Endometrial microvascular endothelial cells (primary cell): Measurements from ENCODE around the gene TSPAN3. TPM values are rescaled to one million over a fixed set of nuclear protein-coding genes. Genes with fewer than 3 reads are reported as not detected.

Source experiments
- in situ Hi-C: cut with HindIII; loops from 2 replicates; pipeline ENCODE4 v1.10.0; 2017; ENCODE audit warnings: low sequenced_read_pairs, low pct_unique_long_range_greater_than_20kb; ENCODE audit errors: inconsistent ontology term
- total RNA-seq: library from RNA; depleted of rRNA; stranded (reverse); fragments of >200 nt; gene quantifications from one replicate; pipeline ENCODE4 v1.2.3, GENCODE V29; 2015; ENCODE audit errors: inconsistent ontology term

Gene TSPAN3
- total RNA-seq, 1 donor from 2014 or later = 361 TPM

DNA sequence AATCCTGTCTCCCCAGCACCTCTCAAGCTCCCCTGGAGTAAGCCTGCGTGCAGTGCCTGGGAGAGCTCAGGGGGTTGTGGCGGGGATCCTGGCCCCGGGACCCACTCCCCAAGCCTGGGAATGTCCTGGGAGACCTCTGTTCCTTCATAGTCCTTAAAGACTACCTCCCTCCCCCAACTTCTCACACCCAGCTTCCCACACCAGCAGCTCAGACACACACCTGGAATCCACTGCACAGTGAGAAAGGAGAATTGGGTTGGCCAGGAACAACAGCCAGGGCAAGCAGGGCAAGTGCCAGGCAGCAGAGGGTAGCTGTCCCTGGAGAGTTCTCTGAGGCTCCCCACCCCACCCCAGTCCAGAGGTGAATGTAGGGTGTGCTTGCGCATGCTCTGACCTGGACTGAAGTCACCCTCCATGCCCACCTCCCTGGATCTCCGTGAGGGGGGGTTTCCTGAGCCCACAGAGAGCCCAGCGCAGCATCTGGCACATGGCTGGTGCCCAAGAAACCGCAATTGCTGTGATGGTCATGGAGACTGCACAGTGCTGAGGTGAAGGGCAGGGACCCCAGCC is 53.7 kb downstream of the TSPAN3 start:
- in situ Hi-C loops = no loop called here

DNA sequence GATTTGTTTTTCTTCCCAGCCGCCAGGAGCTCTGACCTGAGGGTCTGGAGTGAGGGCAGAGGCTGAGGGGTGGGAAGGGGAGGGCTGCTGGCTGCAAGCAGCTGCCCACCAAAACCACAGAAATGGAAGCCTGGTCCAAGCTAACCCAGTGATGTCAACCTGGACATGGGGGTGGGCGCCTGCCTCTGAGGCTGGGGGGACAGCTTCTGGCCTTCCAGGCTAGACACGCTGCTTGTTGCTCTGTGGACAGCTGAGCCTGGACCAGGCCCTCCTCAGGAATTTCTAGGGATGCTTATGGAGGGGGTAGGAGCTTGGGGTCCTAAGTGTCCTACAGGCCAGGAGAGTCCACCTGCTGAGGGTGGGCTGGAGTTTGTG is 54.6 kb downstream of the TSPAN3 start:
- in situ Hi-C loops = no loop called here

DNA sequence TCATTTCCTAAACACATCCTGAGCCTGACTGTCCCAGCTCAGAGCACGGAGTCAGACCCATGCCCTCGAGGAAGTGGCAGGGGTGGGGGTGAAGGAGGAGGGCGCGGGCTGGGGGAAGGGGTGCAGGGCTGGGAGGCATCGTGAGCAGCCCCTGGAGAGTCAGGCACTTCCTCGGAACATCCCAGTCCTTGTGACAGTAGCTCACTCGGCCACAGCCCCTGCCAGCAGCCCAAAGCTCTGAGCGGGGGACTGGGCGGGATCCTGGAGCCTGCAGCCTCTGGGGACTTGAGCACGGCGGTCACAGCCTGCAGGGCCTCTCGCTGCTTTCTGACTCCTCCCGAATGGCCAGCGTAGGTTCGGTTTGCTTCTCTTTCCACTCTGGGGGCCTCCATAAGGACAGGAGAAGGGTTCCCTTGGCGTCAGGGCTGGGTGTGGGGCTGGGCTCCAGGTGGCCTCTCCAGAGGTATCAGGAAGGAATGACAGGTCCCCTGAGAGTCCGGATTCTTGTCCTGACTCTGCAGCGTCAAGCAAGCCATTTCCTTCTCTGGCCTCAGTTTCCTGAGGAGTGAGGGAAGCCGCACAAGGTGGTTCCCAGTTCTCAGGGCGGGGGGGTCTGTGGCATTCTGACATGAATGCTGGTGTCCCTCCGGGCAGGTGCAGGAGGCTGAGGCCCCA is 55.1 kb downstream of the TSPAN3 start:
- in situ Hi-C loops = no loop called here

DNA sequence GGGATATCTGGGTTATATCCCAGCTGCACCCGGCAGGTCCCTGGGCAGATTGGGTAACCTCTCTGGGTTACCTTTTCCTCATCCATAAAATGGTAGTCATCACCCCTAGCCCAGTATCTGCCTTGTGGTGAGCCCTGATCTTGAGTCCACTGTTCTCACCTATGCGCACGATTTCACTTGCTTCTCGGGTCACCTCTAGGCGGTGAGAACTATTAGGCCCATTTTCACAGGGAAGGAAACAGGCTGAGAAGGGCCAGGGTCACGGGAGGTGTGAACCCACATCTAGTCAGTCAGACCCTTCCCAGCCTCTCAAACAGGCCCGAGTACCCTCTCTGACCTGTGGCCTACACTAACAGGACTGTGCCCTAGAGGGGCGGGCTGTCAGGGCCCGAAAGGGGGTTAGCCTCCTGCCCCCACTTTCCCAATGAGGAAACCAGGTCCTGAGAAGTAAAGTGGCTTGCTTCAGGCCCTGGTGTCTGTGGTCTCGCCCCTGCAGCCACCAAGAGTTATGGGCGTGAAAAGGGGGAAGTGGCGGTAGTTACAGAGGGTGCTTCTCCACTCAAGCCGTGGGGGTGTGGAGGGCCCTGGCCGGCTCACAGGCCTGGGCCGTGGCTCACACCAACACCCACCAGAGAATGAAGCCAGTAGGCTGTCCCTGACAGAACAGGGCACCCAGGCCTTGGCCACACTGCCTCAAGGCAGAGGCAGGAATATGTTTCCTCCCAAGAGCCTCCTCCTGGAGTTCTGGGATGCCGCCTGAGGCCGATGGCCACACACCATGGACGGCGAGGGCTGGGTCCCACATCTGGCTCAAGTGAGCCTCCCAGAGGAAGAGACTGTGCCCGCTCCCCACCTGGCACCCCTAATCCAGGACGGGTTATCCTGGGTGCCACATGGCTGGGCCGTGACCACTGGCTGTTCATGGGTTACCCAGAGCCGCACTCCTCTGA is 56.5 kb downstream of the TSPAN3 start:
- in situ Hi-C loops = no loop called here

DNA sequence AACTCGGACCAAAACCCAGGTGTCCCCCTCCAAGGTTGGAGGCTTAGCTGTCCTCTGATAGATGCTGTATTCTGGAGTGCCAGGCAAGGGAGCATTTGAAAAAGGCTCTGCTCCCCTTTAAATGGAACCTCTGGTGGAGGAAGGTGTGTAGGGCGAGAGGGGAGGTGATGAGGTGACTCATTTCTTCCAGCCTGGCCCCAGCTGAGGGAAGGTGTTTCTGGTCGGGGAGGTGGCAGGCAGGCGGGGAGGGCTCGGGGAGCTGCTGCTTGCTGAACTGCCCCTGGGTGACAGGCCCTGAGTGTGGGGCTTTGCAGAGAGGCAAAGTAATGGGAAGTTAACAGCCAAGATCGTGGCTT is 57.2 kb downstream of the TSPAN3 start:
- in situ Hi-C loops = no loop called here

DNA sequence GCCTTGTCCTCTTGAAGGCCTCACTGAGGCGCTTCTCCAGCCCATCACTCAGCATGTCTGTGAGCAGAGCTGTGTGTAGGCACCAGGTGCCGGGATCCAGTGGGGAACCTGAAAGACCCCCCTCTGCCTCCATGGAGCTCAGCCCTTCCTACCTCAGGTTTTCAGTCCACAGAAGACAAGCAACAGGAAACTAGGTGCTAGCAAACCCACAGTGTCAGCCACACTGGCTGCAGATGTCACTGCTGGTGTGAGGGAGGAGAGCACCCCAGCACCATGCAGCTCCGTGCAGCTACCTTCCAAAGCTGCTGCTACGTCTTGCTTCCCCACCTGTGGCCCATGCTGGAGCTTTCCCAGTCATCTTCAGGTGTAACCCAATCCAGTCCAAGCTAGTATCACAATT is 58.0 kb downstream of the TSPAN3 start:
- in situ Hi-C loops = no loop called here

DNA sequence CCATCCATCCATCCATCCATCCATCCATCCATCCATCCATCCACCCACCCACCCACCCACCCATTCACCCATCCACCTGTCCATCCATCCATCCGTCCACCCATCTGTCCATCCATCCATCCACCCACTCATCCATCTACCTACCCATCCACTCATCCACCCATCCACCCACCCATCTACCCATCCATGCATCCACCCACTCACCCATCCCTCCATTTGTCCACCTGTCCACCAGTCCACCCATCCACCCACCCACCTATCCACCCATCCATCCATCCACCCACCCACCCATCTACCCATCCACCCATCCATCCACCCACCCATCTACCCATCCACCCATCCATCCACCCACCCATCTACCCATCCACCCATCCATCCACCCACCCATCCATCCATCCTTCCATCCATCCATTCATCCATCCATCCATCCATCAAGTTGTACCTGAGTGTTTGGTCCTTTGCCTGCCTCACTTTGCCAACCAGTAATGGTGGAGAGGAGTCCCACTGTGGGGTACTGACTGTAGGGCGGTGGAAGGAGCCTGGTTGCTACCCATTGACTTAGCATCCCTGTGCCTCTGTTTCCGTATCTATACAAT is 58.7 kb downstream of the TSPAN3 start:
- in situ Hi-C loops = no loop called here

DNA sequence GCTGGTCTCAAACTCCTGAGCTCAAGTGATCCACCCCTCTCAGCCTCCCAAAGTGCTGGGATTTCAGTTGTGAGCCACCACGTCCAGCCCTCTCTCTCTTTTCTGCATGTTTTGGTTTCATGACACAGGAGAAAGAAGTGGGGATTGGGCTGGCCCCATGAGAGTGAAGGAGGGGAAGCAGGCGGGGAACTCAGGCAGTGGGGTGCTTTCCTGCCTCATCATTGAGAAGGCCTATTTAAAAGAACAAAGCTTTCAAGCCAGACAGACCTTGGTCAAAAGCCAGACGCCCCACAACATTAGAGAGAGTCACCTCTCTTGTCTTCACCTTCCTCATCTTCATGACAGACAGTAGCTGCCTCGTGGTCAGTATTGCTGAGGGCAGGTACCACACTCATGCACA is 60.1 kb downstream of the TSPAN3 start:
- in situ Hi-C loops = no loop called here

DNA sequence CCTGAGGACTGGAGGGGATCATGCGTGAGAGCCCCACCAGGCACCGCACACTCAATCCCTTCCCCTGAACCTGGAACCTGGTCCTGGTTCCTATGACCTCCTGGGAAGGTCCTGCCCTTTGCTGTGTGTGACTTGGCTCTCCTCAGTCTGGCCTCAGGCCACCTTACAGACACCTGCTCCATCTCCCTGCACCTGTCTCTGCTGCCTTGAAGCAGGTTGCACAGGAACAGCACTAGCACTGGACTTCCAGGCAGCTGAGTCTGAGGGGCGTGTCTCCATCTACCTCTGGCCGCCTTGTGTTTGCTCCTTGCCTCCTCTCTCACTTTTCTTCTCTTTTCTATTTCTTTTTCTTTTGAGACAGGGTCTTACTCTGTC is 60.6 kb downstream of the TSPAN3 start:
- in situ Hi-C loops = no loop called here

DNA sequence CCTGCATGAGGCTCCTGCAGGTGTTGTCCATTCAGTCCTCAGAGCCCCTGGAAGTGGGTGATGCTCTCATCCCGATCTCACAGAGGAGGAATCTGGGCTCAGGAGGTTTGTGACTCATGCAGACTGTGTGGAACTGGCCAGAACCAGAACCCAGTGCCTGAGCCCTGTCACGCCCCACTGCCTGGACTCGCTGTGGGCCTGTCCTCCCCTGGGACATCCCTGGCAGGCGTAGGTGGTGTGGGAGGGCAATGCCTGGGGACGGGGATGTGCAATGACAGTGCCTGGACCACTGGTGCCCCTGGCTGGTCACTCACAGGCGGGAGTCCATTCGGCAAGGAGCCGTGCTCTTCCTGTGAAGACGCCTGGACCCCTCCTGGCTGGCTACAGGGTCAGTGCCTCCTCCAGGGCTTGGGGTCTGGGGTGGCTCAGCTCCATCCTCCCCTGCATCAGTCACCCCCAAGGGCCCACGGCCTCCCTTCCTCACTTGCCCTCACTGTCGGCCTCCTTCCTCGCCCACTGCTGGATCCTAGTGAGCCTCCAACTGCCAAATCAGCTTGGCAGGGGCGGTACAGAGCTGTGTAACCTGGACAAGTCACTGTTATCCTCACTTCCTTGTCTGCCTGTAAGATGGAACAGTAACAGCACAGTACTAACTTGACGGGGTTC is 61.1 kb downstream of the TSPAN3 start:
- in situ Hi-C loops = no loop called here

DNA sequence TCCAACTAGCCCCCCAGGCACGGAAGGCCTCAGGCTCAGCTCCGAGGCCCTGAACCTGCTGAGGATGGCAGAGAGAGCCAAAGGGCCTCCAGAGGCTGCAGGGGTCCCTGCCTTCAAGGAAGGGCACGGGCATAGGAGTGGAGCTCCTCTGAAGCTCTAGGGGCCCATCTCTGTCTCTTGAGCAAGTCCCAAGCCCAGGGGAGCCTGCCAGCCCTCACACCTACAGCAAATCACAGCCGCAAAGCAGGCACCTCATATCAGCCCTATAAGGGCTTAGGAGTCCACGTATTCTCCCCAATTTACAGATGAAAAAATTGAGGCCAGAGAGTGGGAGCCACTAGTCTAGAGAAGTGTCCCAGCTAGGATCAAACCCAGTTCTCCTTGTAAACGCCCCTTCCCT is 61.7 kb downstream of the TSPAN3 start:
- in situ Hi-C loops = no loop called here

DNA sequence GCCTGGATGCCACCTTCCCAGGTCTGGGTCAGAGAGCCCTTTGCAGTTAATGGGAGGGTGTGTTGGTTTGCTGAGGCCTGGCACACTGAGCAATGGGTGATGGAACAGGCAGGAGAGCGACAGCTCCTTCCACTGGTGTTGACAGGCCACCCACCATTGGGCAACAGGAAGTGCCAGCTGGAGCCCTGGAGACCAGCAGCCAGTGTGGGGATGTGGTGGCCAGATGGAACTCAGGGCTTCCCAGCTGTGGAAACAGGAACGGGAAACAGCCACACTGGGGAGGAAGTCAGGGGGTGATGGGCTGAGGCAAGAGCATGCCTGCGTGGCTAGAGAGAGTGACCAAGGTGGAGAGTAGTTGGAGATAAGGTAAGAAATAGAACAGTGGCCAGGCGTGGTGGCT is 66.7 kb downstream of the TSPAN3 start:
- in situ Hi-C loops = no loop called here

DNA sequence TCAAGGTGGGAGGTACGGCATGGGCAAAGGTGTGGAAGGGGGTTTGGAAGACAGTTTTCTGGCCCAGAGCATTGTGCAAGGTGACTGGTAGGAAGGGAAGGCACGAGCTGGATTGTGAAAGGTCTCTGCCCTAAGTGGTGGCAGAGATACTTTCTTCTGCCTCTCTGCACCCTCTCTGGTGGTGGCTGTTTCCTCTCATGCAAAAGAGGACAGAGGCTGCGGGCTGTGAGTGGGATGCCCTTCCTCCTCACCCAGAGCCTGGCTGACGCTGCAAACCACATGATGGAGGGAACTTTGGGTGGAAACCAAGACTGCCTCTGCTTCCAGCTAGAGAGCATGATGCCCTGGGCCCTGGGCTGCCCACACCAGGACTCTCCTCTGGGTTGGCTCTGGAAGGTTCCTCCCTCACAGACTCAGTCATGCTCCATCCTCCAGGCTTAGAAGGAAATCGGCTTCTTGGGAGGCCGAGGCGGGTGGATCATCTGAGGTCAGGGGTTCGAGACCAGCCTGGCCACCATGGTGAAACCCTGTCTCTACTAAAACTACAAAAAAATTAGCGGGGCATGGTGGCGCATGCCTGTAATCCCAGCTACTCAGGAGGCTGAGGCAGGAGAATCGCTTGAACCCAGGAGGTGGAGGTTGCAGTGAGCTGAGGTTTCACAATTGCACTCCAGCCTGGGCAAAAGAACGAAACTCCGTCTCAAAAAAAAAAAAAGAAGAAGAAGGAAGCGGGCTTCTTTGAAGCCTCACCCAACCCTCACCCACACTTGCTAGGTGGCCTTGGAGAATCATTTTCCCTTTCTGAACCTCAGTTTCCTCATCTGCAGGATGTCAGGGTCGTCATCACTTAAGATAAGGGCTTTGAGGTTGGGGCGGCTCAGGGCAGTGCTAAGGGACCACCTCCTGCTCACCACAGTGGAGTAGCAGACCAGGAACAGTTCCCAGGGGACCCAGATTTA is 67.7 kb downstream of the TSPAN3 start:
- in situ Hi-C loops = no loop called here

DNA sequence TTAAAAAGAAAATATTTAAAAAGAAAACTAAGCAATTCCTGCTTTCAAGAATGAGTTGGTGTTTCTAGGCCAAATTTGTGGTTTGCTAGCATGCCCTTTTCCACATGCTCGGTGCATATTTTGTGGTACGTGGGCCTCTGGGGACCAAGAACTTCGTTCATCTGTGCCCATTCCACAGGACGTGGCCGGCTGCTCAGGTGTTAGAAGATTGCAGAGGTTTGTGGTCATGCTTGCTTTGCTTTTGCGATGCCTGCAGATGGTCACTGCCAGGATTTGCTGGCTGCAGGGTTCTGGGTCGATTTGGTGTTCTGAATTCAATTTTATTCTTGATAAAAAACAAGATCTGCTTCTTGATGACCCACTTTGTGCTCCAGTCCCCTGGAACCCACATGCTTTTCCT is 68.5 kb downstream of the TSPAN3 start:
- in situ Hi-C loops = no loop called here

DNA sequence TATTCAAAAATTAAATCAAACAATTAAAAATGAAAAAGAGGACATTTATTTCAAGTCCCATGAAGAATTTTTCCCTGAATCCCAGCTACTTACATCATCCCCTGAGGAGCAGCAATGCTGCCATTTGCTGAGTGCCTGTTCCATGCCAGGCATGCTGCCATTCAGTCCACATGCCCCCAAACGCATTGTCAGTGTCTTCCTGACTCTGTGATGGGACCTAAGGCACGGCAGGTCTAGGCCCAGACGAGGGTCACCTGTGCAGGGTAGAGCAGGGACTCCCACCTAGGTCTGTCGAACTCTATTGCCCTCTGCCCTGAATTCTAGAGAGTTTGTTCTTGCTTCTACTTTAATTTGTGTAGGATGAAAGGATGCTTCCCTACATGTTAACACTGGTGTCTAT is 68.9 kb downstream of the TSPAN3 start:
- in situ Hi-C loops = no loop called here

DNA sequence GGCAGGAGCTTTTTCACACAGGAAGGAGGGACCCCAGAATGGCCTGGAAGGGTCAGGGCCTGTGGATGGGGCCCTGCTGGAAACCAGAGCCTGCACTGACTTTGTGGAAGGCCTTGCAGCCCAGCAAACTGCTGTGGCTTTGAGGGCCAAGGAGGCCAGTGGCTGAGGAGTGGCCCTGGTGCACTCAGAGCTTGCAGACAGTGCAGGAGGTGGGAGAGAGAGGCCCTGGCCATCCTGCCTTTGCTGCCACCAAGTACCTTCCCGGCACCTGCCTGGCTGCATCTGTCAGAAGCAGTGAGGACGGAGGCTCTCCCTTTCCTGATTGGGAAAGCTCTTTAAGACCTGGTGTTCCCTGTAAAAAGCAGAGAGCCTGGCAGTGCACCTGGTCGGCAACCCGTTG is 69.6 kb downstream of the TSPAN3 start:
- in situ Hi-C loops = no loop called here

DNA sequence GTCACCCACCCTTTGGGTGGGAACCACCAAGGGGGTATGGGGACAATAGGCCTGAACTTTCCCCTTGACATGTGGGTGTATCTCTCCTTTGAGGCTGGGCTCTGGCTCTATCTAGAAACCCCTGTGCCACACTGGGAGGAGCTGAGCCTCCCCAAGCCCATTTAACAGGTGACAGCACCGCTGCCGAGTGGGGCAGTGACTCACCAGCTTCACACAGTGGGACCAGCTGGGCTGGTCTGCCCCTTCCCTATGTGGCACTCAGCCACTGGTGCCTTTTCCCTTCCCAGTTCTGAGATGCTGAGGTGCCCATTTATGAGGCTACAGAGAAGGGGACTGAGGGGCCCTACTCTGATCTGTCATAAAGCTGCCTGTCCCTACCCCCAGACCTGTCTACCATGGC is 70.9 kb downstream of the TSPAN3 start:
- in situ Hi-C loops = no loop called here

DNA sequence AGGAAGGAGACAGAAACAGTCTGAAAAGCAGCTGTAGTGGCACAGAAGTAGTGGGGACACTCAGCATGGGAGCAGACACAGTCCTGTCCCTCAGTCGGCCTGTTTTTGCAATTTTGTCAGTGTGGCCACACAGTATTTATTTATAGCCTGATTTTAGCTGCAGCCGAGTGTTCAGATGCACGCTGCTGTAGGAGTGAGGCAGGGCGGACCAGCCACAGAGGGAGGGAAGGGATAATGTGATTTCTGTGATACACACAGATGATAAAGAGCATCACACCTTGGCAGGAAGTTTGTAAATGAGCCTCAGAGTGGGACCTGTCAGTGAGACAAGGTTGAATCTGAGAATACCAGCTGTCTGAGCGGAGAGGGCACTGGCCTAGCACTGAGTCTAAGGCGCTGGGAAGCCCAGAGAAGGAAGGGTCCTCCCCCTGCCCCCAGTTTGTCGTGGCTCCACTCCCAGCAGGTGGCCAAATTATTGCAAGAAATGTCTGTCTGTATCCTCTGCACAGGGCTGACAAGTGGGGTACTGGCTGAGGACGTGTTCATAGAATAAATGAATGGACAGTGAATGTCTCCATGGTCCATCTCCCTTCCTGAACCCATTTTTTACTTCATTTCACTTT is 72.1 kb downstream of the TSPAN3 start:
- in situ Hi-C loops = no loop called here
